ENCODE data around the gene RUSC2. TPM values are rescaled to one million over a fixed set of nuclear protein-coding genes. Genes with fewer than 3 reads are reported as not detected.
"Not testable (repeated sequence)": the region's sequence is repeated elsewhere in the genome, so short reads cannot be mapped to it uniquely, and the experiment has no call there.

RUSC2 gene
- total and polyA plus RNA-seq, 10 of the 15 experiments (the other 5 are each of a cell fraction or from before 2014, with no cell fraction given): not detected

- Histone ChIP-seq H3K27ac (ENCODE audit: control insufficient read depth, insufficient read depth) (no peak overlapping the region), H3K9me3 (replicated peaks; ENCODE audit: control insufficient read depth, insufficient read depth, low read length) (no peaks in the 10 kb centered on the region), H3K4me3 (no peak overlapping the region), H3K4me1 (ENCODE audit: control insufficient read depth, insufficient read depth, low read length) (no peaks in the 10 kb centered on the region), H2AFZ (ENCODE audit: control insufficient read depth, low read depth, low read length) (no peak overlapping the region), H3K79me2 (ENCODE audit: control insufficient read depth, insufficient read depth, low read length) (no peaks in the 10 kb centered on the region), H3K27me3 (replicated peaks in 1 of 2; ENCODE audit: control insufficient read depth in 2 of 2, insufficient read depth in 2 of 2, low read length in 1 of 2) (no peaks in the 10 kb centered on the region), H3K4me2 (ENCODE audit: control insufficient read depth, insufficient read depth) (no peak overlapping the region), H3K36me3 (ENCODE audit: control insufficient read depth in 2 of 2, insufficient read depth in 2 of 2, low read length in 1 of 2) (no peaks in the 10 kb centered on the region), H3K9ac (ENCODE audit: control insufficient read depth, insufficient read depth, low read length) (no peak overlapping the region), H4K20me1 (ENCODE audit: control insufficient read depth, insufficient read depth) (no peaks in the 10 kb centered on the region)
- no peak for FAIRE-seq
- RAD21 ChIA-PET (ENCODE audit: unreplicated experiment): interaction anchor here (1.0 to 4.6 kb wide), 4 partner anchors 217 to 577 kb away, joined by 3 to 20 read pairs (median 4); partner anchors contain the start of gene ATOSB
- SMC1A ChIA-PET (ENCODE audit: uncharacterized antibody, unreplicated experiment): interaction anchor here (0.5 to 0.9 kb wide), 3 partner anchors 195 to 577 kb away, joined by 3 to 5 read pairs (median 4); no protein-coding TSS in a partner anchor
- DNase-seq (ENCODE audit: low read depth, low spot score): no peak
- intact Hi-C loops (cut with micrococcal nuclease; ENCODE audit: unreplicated experiment): loop anchor here (2.0 to 5.0 kb wide), 2 partner anchors 218 to 579 kb away; a partner anchor contains a TSS
- POLR2A ChIA-PET: no interaction called here
- WGBS (ENCODE audit: insufficient coverage, insufficient replicate concordance, low lambda C conversion rate, missing lambda C conversion rate): 47% methylated on average over 7 of the region's 8 CpGs
- TF ChIP-seq ESRRA (IDR thresholded peaks at IDR 0.05; ENCODE audit: low read length) (no peak), KLF5 (IDR thresholded peaks at IDR 0.05; ENCODE audit: partially characterized antibody) (no peak)
- BruUV-seq (replicated peaks): no TSS peak
- in situ Hi-C loops (cut with MboI): loop anchor here (5.0 kb wide), 1 partner anchor 359 kb away; the partner anchor contains the start of gene ATOSB
- CTCF ChIA-PET: interaction anchor here (0.7 to 3.4 kb wide), 12 partner anchors 12 to 716 kb away, joined by 3 to 19 read pairs (median 4); no protein-coding TSS in a partner anchor
- no peak for ATAC-seq
Observed at GRCh38 chr9:35476596-35476995, 13.3 kb upstream of the RUSC2 start.

GRCh38 chr9:35477211-35477855 is 12.6 kb upstream of the RUSC2 start:
- H3K79me2 ChIP-seq (ENCODE audit: control insufficient read depth, insufficient read depth, low read length); H3K27ac ChIP-seq (ENCODE audit: control insufficient read depth, insufficient read depth); FAIRE-seq; POLR2A ChIA-PET; H4K20me1 ChIP-seq (ENCODE audit: control insufficient read depth, insufficient read depth); H3K4me1 ChIP-seq (ENCODE audit: control insufficient read depth, insufficient read depth, low read length); H3K36me3 ChIP-seq (ENCODE audit: control insufficient read depth in 2 of 2, insufficient read depth in 2 of 2, low read length in 1 of 2); BruUV-seq (replicated peaks); H2AFZ ChIP-seq (ENCODE audit: control insufficient read depth, low read depth, low read length); H3K4me3 ChIP-seq; H3K27me3 ChIP-seq (replicated peaks in 1 of 2; ENCODE audit: control insufficient read depth in 2 of 2, insufficient read depth in 2 of 2, low read length in 1 of 2); H3K9me3 ChIP-seq (replicated peaks; ENCODE audit: control insufficient read depth, insufficient read depth, low read length); H3K9ac ChIP-seq (ENCODE audit: control insufficient read depth, insufficient read depth, low read length); H3K4me2 ChIP-seq (ENCODE audit: control insufficient read depth, insufficient read depth): not testable (repeated sequence)
- RAD21 ChIA-PET (ENCODE audit: unreplicated experiment): interaction anchor here (0.6 to 4.6 kb wide), 5 partner anchors 77 to 578 kb away, joined by 3 to 20 read pairs (median 4); partner anchors contain the start of gene ATOSB
- in situ Hi-C loops (cut with MboI): loop anchor here (5.0 kb wide), 1 partner anchor 360 kb away; the partner anchor contains the start of gene ATOSB
- 1% methylated on average over 5 of the region's 5 CpGs for WGBS (ENCODE audit: insufficient coverage, insufficient replicate concordance, low lambda C conversion rate, missing lambda C conversion rate)
- ATAC-seq (peak; percentile 96), DNase-seq (ENCODE audit: low read depth, low spot score) (peak; percentile 13)
- CTCF ChIA-PET: interaction anchor here (0.7 to 3.4 kb wide), 12 partner anchors 10 to 578 kb away, joined by 3 to 19 read pairs (median 4); no protein-coding TSS in a partner anchor
- intact Hi-C loops (cut with micrococcal nuclease; ENCODE audit: unreplicated experiment): loop anchor here (1.0 to 5.0 kb wide), 3 partner anchors 219 to 580 kb away; a partner anchor contains a TSS
- TF ChIP-seq SMC3 (IDR thresholded peaks at IDR 0.05; ENCODE audit: borderline replicate concordance, low read length) (peak; percentile 88), POU2F2 (IDR thresholded peaks at IDR 0.05; ENCODE audit: borderline replicate concordance, low read depth, low read length) (peak; percentile 36; the same call in 1 of the 3 replicates), YY1 (IDR thresholded peaks at IDR 0.05; ENCODE audit: low read depth, low read length) (0 out of 2 replicates have a peak, but pooled peaks have one; percentile 25), RAD21 (IDR thresholded peaks at IDR 0.05; ENCODE audit: insufficient read depth, low read depth, low read length) (peak; percentile 90), RUNX3 (IDR thresholded peaks at IDR 0.05; ENCODE audit: low read length) (peak; percentile 40; the same call in 1 of the 2 replicates)
- TF ChIP-seq, protein P1, sequence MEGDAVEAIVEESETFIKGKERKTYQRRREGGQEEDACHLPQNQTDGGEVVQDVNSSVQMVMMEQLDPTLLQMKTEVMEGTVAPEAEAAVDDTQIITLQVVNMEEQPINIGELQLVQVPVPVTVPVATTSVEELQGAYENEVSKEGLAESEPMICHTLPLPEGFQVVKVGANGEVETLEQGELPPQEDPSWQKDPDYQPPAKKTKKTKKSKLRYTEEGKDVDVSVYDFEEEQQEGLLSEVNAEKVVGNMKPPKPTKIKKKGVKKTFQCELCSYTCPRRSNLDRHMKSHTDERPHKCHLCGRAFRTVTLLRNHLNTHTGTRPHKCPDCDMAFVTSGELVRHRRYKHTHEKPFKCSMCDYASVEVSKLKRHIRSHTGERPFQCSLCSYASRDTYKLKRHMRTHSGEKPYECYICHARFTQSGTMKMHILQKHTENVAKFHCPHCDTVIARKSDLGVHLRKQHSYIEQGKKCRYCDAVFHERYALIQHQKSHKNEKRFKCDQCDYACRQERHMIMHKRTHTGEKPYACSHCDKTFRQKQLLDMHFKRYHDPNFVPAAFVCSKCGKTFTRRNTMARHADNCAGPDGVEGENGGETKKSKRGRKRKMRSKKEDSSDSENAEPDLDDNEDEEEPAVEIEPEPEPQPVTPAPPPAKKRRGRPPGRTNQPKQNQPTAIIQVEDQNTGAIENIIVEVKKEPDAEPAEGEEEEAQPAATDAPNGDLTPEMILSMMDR (IDR thresholded peaks at IDR 0.05 in 2 of 3, conservative IDR thresholded peaks at IDR 0.05 in 1 of 3; ENCODE audit: control insufficient read depth in 2 of 3, extremely low read depth in 1 of 3, insufficient read depth in 1 of 3, low read depth in 3 of 3, low read length in 3 of 3): peak; percentile 77 to 87 (median 78)
- SMC1A ChIA-PET (ENCODE audit: uncharacterized antibody, unreplicated experiment): interaction anchor here (0.5 to 1.5 kb wide), 3 partner anchors 12 to 578 kb away, joined by 3 to 4 read pairs (median 3); no protein-coding TSS in a partner anchor
